ENCODE results near the gene SCAF4. TPM values are rescaled to one million over a fixed set of nuclear protein-coding genes. Genes with fewer than 3 reads are reported as not detected.
"Not testable (repeated sequence)": the region's sequence is repeated elsewhere in the genome, so short reads cannot be mapped to it uniquely, and the experiment has no call there.

Gene SCAF4
- total RNA-seq, 3 donors from 2014 or later, result 56.9 to 60.1 (median 59.7) TPM

GRCh38 chr21:31753949-31754707 lies 22.2 kb upstream of the SCAF4 start:
- no peak overlapping the region for H3K4me3 Mint-ChIP-seq
- no peak for ATAC-seq

DNA sequence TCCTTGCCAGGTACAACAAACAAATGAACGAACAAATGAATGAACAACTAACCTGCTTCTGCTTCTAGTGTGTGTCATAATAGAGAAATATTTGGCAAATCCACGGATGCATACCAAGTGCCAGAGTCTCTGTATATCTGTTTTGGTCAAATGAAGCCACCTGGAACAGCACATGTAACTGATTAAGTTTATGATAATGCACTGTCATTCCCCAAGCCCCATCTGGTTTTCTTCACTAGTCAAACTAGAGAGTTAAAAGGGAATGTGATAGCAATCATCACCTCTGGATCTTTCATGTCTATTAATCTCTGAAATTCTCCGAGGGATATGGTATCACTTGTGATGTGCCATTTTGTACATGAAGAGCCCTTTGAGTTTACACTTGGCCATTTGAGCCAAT lies 21.0 kb upstream of the SCAF4 start:
- no peak overlapping the region for H3K4me3 Mint-ChIP-seq
- ATAC-seq (no peak), DNase-seq (no peak)
- H3K9me3 Mint-ChIP-seq, result no peaks in the 10 kb centered on the region
- H3K4me1 Mint-ChIP-seq (ENCODE audit: low read depth), result no peaks in the 10 kb centered on the region
- H3K36me3 Mint-ChIP-seq (ENCODE audit: insufficient read depth), result no peaks in the 10 kb centered on the region
- H3K27me3 Mint-ChIP-seq (ENCODE audit: low read depth), result peaks cover 3% of the 10 kb centered on the region

More at GRCh38 chr21:31753949-31754707, 22.2 kb upstream of the SCAF4 start:
- H3K27me3 Mint-ChIP-seq (ENCODE audit: low read depth), result peaks cover 3% of the 10 kb centered on the region
- H3K9me3 Mint-ChIP-seq, result no peaks in the 10 kb centered on the region
- no peaks in the 10 kb centered on the region for H3K36me3 Mint-ChIP-seq (ENCODE audit: insufficient read depth)
- DNase-seq, result no peak
- no peaks in the 10 kb centered on the region for H3K4me1 Mint-ChIP-seq (ENCODE audit: low read depth)

- H3K36me3 Mint-ChIP-seq (ENCODE audit: insufficient read depth), result no peaks in the 10 kb centered on the region
- H3K27me3 Mint-ChIP-seq (ENCODE audit: low read depth), result peaks cover 4% of the 10 kb centered on the region
- H3K4me3 Mint-ChIP-seq, result no peak overlapping the region
- DNase-seq (no peak), ATAC-seq (no peak)
- H3K9me3 Mint-ChIP-seq, result no peaks in the 10 kb centered on the region
- no peaks in the 10 kb centered on the region for H3K4me1 Mint-ChIP-seq (ENCODE audit: low read depth)
These were observed 20.4 kb upstream of the SCAF4 start for GRCh38 chr21:31752352-31752751.

- ATAC-seq (no peak), DNase-seq (no peak)
- Mint-ChIP-seq H3K27me3 (ENCODE audit: low read depth) (peaks cover 6% of the 10 kb centered on the region), H3K4me1 (ENCODE audit: low read depth) (no peaks in the 10 kb centered on the region), H3K4me3 (no peak overlapping the region), H3K9me3 (no peaks in the 10 kb centered on the region), H3K36me3 (ENCODE audit: insufficient read depth) (no peaks in the 10 kb centered on the region)
These were observed 18.9 kb upstream of the SCAF4 start for GRCh38 chr21:31750843-31751242.

DNA sequence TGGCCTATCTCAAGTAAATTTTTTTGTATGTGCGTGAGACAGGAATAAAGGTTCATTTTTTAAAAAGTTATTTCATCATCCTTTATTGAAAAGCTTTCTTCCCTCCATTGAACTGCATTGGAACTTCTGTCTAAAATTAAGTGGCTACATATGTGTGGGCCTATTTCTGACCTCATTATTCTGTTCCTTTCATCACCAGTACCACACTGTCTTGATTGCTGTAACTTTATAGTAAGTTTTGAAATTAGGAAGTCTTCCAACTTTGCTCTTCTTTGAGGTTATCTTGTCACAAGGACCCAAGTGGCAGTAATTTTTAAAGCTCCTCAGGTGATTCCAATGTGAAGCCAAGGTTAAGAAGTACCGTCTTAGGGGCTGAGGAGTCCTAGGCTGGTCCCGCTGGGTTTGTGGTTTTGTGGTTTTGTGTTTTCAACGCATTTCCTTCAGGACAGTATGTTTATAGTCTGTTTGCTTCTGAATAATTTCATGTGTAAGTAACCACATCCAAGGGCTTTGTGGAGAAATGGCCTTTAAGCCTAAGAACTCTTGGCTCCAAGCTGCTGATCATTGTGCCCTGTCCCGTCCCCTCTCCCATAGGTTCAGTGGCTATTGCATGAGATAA lies 12.4 kb upstream of the SCAF4 start:
- no peak for ATAC-seq
- Mint-ChIP-seq H3K9me3 (no peaks in the 10 kb centered on the region), H3K4me1 (ENCODE audit: low read depth) (peaks cover 8% of the 10 kb centered on the region), H3K4me3 (no peak overlapping the region), H3K36me3 (ENCODE audit: insufficient read depth) (no peaks in the 10 kb centered on the region), H3K27me3 (ENCODE audit: low read depth) (peaks cover 5% of the 10 kb centered on the region)
- no peak for DNase-seq

DNA sequence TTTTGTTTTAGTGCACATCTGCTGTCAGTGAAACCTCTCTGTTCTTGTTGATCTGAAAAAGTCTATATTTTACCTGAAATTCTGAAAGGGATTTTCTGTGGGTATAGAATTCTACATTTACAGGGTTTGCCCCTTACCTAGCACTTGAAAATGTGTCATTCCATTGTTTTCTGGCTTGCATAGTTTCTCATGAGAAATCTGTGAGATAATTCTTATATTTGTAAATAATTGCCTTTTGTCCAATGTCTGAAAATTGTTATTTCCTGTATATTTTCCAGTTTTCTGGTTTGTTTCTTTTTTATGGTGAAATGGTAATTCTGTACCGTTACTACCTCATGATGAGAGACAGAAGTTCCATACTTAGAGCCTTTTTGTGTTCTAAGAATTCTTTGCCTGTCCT lies 11.8 kb upstream of the SCAF4 start:
- Mint-ChIP-seq H3K27me3 (ENCODE audit: low read depth) (peaks cover 3% of the 10 kb centered on the region), H3K4me1 (ENCODE audit: low read depth) (peaks cover 8% of the 10 kb centered on the region), H3K36me3 (ENCODE audit: insufficient read depth) (no peaks in the 10 kb centered on the region), H3K4me3 (no peak overlapping the region), H3K9me3 (no peaks in the 10 kb centered on the region)
- ATAC-seq, result no peak
- DNase-seq, result no peak

GRCh38 chr21:31741116-31741515 lies 9.2 kb upstream of the SCAF4 start:
- H3K36me3 Mint-ChIP-seq (ENCODE audit: insufficient read depth), result no peaks in the 10 kb centered on the region
- H3K27me3 Mint-ChIP-seq (ENCODE audit: low read depth), result no peaks in the 10 kb centered on the region
- H3K4me3 Mint-ChIP-seq, result no peak overlapping the region
- H3K4me1 Mint-ChIP-seq (ENCODE audit: low read depth), result peaks cover 8% of the 10 kb centered on the region
- DNase-seq (no peak), ATAC-seq (no peak)
- H3K9me3 Mint-ChIP-seq, result no peaks in the 10 kb centered on the region

DNA sequence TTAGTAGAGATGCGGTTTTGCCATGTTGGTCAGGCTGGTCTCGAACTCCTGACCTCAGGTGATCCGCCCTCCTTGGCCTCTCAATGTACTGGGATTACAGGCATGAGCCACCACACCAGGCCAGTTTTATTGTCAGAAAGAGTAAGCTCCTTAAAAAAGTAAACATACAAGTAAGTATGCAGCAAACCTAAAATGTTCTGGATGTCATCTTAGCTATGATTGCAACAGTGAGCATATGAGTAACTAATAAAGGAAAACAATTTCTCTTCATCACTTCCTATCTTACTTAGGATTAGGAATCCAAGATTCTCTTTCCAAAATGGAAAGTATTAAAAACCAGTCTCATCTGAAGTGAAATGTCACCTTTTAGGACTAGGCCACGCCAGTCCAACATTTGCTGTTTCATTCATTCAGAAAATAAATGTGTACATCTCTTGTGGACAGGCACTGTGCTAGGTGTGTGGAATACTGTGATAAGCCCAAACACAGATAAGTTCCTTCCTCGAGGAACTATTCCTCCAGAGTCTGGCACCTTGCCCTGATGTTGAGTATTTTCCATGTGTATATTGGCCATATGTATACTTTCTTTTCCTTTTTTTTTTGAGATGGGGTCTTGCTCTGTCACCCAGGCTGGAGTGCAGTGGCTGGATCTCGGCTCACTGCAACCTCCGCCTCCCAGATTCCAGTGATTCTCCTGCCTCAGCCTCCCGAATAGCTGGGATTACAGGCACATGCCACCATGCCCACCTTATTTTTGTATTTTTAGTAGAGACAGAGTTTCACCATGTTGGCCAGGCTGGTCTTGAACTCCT lies 5.9 kb upstream of the SCAF4 start:
- not testable (repeated sequence) for H3K4me1 Mint-ChIP-seq (ENCODE audit: low read depth); H3K4me3 Mint-ChIP-seq; DNase-seq; H3K9me3 Mint-ChIP-seq; H3K27me3 Mint-ChIP-seq (ENCODE audit: low read depth); ATAC-seq; H3K36me3 Mint-ChIP-seq (ENCODE audit: insufficient read depth)

DNA sequence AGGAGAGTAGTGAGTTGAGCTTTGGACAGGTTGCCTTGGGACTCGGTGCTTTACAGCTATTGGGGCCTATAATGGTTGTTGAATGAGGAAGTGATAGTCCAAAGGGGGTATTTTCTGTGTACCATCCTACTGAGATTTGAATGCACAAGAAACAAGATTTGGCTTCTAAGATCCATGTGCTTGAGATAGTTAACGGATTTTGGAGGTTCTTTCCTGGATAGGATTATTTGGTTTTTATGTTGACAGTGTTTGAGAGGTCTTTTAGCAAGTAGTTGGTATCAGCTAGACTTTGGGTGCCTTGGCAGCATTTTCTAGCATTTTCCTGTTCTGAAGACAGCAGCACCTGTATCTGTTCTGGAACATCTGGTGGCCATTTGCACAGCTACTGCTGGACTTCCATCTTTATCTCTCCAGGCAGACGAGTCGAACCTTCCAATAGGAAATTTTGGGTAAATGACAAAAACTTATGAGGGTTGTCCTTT lies 3.6 kb upstream of the SCAF4 start:
- Mint-ChIP-seq H3K4me3 (no peak overlapping the region), H3K9me3 (no peaks in the 10 kb centered on the region), H3K36me3 (ENCODE audit: insufficient read depth) (no peaks in the 10 kb centered on the region), H3K27me3 (ENCODE audit: low read depth) (no peaks in the 10 kb centered on the region), H3K4me1 (ENCODE audit: low read depth) (no peaks in the 10 kb centered on the region)
- DNase-seq (no peak), ATAC-seq (no peak)

GRCh38 chr21:31733551-31734149 lies 1.7 kb upstream of the SCAF4 start:
- peaks cover 2% of the 10 kb centered on the region for H3K4me1 Mint-ChIP-seq (ENCODE audit: low read depth)

GRCh38 chr21:31732597-31733550 lies 956 bp upstream of the SCAF4 start:
- no peaks in the 10 kb centered on the region for H3K36me3 Mint-ChIP-seq (ENCODE audit: insufficient read depth)
- DNase-seq (peak; percentile 8), ATAC-seq (no peak)

More at GRCh38 chr21:31733551-31734149, 1.7 kb upstream of the SCAF4 start:
- no peaks in the 10 kb centered on the region for H3K36me3 Mint-ChIP-seq (ENCODE audit: insufficient read depth)
- DNase-seq (no peak), ATAC-seq (no peak)
- no peaks in the 10 kb centered on the region for H3K27me3 Mint-ChIP-seq (ENCODE audit: low read depth)
- H3K9me3 Mint-ChIP-seq, result no peaks in the 10 kb centered on the region
- no peak overlapping the region for H3K4me3 Mint-ChIP-seq

GRCh38 chr21:31731056-31731856 lies 662 bp downstream of the SCAF4 start:
- peaks cover 11% of the 10 kb centered on the region for H3K4me1 Mint-ChIP-seq (ENCODE audit: low read depth)
- H3K36me3 Mint-ChIP-seq (ENCODE audit: insufficient read depth), result peaks cover 2% of the 10 kb centered on the region
- peak; percentile 37 to 44 for ATAC-seq
- no peaks in the 10 kb centered on the region for H3K27me3 Mint-ChIP-seq (ENCODE audit: low read depth)
- no peaks in the 10 kb centered on the region for H3K9me3 Mint-ChIP-seq
- DNase-seq, result peak; percentile 49
- no peak overlapping the region for H3K4me3 Mint-ChIP-seq

More at GRCh38 chr21:31732597-31733550, 956 bp upstream of the SCAF4 start:
- Mint-ChIP-seq H3K4me1 (ENCODE audit: low read depth) (peaks cover 2% of the 10 kb centered on the region), H3K4me3 (no peak overlapping the region), H3K27me3 (ENCODE audit: low read depth) (no peaks in the 10 kb centered on the region), H3K9me3 (no peaks in the 10 kb centered on the region)

- H3K4me3 Mint-ChIP-seq, result no peak overlapping the region
- H3K27me3 Mint-ChIP-seq (ENCODE audit: low read depth), result no peaks in the 10 kb centered on the region
- H3K4me1 Mint-ChIP-seq (ENCODE audit: low read depth), result peaks cover 11% of the 10 kb centered on the region
- DNase-seq (no peak), ATAC-seq (no peak)
- H3K9me3 Mint-ChIP-seq, result no peaks in the 10 kb centered on the region
- H3K36me3 Mint-ChIP-seq (ENCODE audit: insufficient read depth), result peaks cover 2% of the 10 kb centered on the region
These were observed 1.2 kb downstream of the SCAF4 start for GRCh38 chr21:31730712-31731055.
